Hepatocyte (in vitro differentiated cells): ENCODE measurements around the gene SRRM3.
"Not testable (repeated sequence)": the region's sequence is repeated elsewhere in the genome, so short reads cannot be mapped to it uniquely, and the experiment has no call there.

Experiments used
- EZH2 ChIP-seq: fragments of 200-600 bp; sonication (generic); IDR thresholded peaks from 2 replicates; pipeline ENCODE4 v1.6.1; 2016; ENCODE audit warnings: antibody characterized with exemption, mild to moderate bottlenecking, borderline replicate concordance
- EZH2phosphoT487 ChIP-seq: fragments of 200-600 bp; sonication (generic); IDR thresholded peaks from one replicate; pipeline ENCODE4 v1.6.1; 2018; ENCODE audit warnings: antibody characterized with exemption, mild to moderate bottlenecking, low read depth, moderate library complexity; ENCODE audit not compliant: unreplicated experiment, severe bottlenecking
- TF ChIP-seq, protein P1 (sequence below): fragments of 200-600 bp; sonication (generic); IDR thresholded peaks from 2 replicates; pipeline ENCODE4 v1.5.1; 2016; ENCODE audit warnings: antibody characterized with exemption, mild to moderate bottlenecking; ENCODE audit not compliant: poor library complexity

DNA sequence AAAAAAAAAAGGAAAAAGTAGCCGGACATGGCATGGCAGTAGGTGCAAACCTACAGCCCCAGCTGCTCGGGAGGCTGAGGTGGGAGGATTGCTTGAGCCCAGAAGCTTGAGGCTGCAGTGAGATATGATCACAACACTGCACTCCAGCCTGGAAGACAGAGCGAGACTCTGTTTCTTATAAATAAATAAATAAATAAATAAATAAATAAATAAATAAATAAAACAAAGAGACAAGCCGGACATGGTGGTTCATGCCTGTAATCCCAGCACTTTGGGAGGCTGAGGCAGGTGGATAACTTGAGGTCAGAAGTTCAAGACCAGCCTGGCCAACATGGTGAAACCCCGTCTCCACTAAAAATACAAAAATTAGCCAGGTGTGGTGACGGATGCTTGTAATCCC, 113.0 kb downstream of the SRRM3 start:
- TF ChIP-seq EZH2, EZH2phosphoT487: not testable (repeated sequence)
- TF ChIP-seq, protein P1, sequence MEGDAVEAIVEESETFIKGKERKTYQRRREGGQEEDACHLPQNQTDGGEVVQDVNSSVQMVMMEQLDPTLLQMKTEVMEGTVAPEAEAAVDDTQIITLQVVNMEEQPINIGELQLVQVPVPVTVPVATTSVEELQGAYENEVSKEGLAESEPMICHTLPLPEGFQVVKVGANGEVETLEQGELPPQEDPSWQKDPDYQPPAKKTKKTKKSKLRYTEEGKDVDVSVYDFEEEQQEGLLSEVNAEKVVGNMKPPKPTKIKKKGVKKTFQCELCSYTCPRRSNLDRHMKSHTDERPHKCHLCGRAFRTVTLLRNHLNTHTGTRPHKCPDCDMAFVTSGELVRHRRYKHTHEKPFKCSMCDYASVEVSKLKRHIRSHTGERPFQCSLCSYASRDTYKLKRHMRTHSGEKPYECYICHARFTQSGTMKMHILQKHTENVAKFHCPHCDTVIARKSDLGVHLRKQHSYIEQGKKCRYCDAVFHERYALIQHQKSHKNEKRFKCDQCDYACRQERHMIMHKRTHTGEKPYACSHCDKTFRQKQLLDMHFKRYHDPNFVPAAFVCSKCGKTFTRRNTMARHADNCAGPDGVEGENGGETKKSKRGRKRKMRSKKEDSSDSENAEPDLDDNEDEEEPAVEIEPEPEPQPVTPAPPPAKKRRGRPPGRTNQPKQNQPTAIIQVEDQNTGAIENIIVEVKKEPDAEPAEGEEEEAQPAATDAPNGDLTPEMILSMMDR = not testable (repeated sequence)
